ENCODE results near the gene WNT5A. TPM values are rescaled to one million over a fixed set of nuclear protein-coding genes. Genes with fewer than 3 reads are reported as not detected.

The WNT5A gene
- total and polyA plus RNA-seq, 9 of the 15 experiments (the other 6 are each of a cell fraction or from before 2014, with no cell fraction given), result 0.11 TPM; not detected in 8

- WGBS (ENCODE audit: insufficient coverage, low coverage, missing lambda C conversion rate), result 0% methylated on average over 4 of the region's 4 CpGs
- no peak for ATAC-seq
- BruUV-seq (replicated peaks), result no TSS peak
Observed at GRCh38 chr3:55441499-55441898, 45.6 kb downstream of the WNT5A start.

More at GRCh38 chr3:55441499-55441898, 45.6 kb downstream of the WNT5A start:
- ChIA-PET CTCF (ENCODE audit: low intra/inter-chr PET ratio) (no interaction called here), POLR2A (no interaction called here)
- no peaks in the 10 kb centered on the region for H3K9me1 ChIP-seq (ENCODE audit: control insufficient read depth, insufficient read depth, low read length)
- H3K4me1 ChIP-seq (replicated peaks in 1 of 2; ENCODE audit: control insufficient read depth in 2 of 2, insufficient read depth in 2 of 2, low read length in 2 of 2), result no peaks in the 10 kb centered on the region
- in situ Hi-C loops (cut with MboI) (no loop called here), intact Hi-C loops (cut with micrococcal nuclease) (no loop called here)
- no peaks in the 10 kb centered on the region for H4K20me1 ChIP-seq (replicated peaks; ENCODE audit: control insufficient read depth, insufficient read depth, low read length)
- H3K27me3 ChIP-seq (ENCODE audit: control insufficient read depth in 2 of 2, insufficient read depth in 2 of 2, low read length in 2 of 2), result 0 out of 5 replicates have a peak, but pooled peaks cover 0 to under 1% of the 10 kb centered on the region in 2 experiments
- no peaks in the 10 kb centered on the region for H3K79me2 ChIP-seq (ENCODE audit: control insufficient read depth, insufficient read depth, low read length)
- DNase-seq (ENCODE audit: extremely low read depth in 1 of 4, low spot score in 3 of 4) (no peak), FAIRE-seq (no peak)
- no peak overlapping the region for H3K4me2 ChIP-seq (ENCODE audit: insufficient read depth, low read length)
- H3K36me3 ChIP-seq (ENCODE audit: control insufficient read depth, insufficient read depth, low read length), result no peaks in the 10 kb centered on the region
- no peak overlapping the region for H3K4me3 ChIP-seq
- no peaks in the 10 kb centered on the region for H3K9me3 ChIP-seq (replicated peaks; ENCODE audit: control insufficient read depth, insufficient read depth, low read depth, low read length)
- no peak overlapping the region for H2AFZ ChIP-seq (ENCODE audit: low read depth, low read length)
- TF ChIP-seq EGR1 (conservative IDR thresholded peaks at IDR 0.05) (no peak), ZFP91 (CRISPR knock-in tag; IDR thresholded peaks at IDR 0.05) (no peak), EP300 (IDR thresholded peaks at IDR 0.05; ENCODE audit: low read length) (no peak), REST (IDR thresholded peaks at IDR 0.05; ENCODE audit: borderline replicate concordance) (no peak), REST (CRISPR knock-in tag; IDR thresholded peaks at IDR 0.05; ENCODE audit: low read depth) (no peak), ZNF398 (CRISPR knock-in tag; IDR thresholded peaks at IDR 0.05) (no peak)
- H3K27ac ChIP-seq (ENCODE audit: extremely low read depth, low read depth, low read length), result no peak overlapping the region
- H3K9ac ChIP-seq (ENCODE audit: insufficient read depth in 1 of 2, low read depth in 2 of 2, low read length in 2 of 2), result no peak overlapping the region

Measured in K562 (cell line).